ENCODE data around the gene KCNJ10.

The KCNJ10 gene

DNA sequence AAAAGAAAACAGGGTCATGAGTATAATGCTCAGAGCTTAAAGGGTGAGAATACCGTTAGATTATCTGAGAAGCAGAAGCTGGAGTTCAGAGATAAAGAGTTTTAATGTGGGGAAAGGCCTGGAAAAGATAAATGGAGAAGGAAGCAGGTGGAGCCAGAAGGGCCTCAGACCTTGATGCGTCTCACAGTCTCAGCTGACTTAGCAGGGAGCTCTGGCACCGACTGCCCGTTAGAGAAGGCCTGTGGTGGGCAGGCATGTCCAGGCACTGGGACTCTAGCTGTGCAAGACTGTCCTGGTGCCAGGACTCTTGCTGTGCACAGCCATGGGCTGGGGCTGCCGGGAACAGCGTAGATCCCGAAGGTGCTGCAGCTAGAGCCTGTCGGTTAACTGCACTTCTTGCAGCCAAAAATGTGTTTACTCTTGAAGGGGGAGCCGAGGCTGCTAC is 112.1 kb downstream of the KCNJ10 start:
- no peak for DNase-seq (ENCODE audit: low read depth, low spot score)
- no peak overlapping the region for H3K4me3 ChIP-seq (ENCODE audit: low read length)

DNA sequence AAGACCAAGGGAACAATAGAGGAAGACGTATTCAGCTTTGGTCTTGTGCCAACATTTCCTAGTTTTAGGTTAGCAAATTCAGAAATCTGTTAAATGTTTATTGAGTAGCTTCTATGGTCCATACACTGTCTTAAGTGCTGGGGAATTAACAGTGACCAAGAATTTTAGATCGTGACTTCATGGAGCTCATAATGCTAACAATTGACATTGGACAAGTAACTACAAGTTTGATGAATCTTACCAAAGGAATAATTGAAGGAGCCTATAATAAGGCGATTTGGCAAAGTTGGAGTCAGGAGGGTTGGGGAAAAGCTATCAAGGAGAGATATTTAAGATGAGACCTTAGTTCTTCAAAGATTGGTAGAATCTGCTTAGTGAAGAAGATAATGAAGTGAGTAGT is 114.5 kb downstream of the KCNJ10 start:
- H3K4me3 ChIP-seq (ENCODE audit: low read length) = no peak overlapping the region
- no peak for DNase-seq (ENCODE audit: low read depth, low spot score)

DNA sequence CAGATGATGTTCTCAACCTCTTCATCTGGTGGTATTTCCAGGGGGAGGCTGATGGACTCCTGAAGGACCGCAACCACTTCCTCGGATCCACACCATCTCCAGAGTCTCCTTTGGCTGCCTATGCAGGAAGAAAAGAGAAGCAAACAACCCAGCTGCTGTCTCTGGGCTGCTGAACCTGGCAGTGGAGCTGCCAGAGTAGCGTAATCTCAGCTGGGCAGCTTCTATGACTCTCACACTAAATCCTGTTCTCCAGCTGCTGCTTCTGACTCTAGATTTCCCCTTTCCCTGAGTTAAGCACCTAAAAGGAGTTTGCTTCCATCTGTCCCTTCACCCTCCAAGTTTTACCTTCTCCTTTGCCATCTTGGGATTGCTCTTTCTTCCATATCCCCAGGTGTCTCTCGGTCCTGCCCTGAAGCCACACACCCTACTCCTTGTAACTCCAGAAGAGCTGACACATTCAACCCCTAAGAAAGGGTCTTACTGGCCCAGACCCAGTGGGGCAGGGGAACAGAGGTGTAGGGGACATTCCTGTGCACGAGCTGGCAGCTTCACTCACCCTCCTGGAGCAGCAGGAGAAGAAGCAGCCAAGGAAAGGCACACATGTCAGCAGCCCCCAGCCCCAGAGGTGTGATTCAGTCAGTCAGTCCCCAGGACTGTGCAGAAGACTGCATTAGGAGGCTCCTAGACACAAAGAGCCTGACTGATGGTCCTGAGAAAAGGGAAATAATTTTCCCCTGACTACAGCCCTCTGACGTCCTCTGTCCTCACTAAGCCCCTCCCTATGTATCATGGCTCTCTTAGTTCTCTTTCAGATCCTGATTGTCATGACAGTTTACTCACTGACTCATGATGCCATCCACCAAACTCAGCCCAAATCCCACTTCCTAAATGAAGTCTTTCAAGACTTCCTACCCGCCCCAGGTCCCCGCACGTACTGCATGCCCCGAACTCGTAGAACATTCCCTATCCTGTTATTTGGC is 116.1 kb downstream of the KCNJ10 start, which contains the start of gene SLAMF9:
Gene SLAMF9, minus strand, starts transcription at position 702 of the 980 bp plus-strand sequence. Its CDS starts 100 bp downstream, at position 602.
- H3K4me3 ChIP-seq (ENCODE audit: low read length) = no peak within 1 kb of the TSS
- DNase-seq (ENCODE audit: low read depth, low spot score) = no peak

DNA sequence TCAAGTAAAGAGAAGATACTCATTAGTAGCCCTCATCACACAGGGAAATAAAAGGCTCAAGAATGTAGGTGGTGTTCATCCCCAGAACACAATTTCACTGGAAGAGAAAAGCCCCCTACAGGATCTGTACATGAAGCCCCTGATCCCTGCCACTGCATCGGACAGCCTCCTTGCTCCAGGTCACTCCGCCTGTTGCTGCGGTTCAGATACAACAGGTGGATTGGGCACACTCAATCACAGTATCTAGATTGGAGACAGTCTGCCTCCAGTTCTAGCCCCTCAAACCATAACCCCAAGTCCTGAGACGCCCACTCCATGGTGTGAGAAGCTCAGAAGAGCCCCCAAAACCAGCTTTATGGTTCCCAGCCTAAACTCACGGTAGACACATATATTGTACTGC is 117.0 kb downstream of the KCNJ10 start:
- H3K4me3 ChIP-seq (ENCODE audit: low read length) = no peak overlapping the region
- DNase-seq (ENCODE audit: low read depth, low spot score) = no peak

DNA sequence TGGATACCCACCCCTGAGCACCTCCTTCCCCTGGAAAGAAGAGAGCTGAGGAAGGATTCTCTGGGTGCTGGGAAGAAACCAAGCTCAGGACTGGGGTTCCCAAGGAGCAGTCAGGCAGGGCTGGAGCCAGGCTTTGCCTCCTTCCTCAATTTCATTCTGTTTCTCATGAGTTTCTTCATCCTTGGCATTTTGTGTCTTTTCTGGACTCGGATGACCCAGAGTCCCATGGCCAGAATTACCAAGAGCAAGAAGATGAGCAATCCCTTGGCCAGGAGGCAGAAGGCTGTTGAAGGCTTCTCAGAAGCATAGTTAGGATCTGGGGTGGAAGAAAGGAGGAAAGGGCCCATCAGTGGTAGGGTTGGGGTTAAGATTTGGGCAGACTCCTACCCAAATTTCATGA is 118.4 kb downstream of the KCNJ10 start:
- H3K4me3 ChIP-seq (ENCODE audit: low read length) = no peak overlapping the region
- DNase-seq (ENCODE audit: low read depth, low spot score) = no peak

DNA sequence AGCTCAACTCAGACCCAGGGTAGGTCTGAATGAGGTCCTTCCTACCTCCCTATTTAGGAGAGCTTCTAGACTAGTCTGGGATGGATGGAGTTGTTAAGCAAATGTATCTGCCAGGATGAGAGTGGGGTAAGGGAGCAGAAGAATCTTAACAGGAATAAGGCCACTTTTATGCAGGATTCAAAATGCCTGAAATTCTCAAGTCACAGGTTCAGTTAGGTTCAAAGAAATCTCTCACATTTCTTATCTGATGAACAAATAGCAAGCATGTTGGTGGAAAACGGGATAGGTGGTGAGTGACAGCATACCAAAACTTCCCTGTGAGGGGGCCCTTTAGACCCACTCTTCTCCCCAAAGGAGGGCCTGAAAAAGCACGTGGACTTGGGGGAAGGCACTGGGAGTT is 118.9 kb downstream of the KCNJ10 start:
- H3K4me3 ChIP-seq (ENCODE audit: low read length) = no peak overlapping the region
- no peak for DNase-seq (ENCODE audit: low read depth, low spot score)

DNA sequence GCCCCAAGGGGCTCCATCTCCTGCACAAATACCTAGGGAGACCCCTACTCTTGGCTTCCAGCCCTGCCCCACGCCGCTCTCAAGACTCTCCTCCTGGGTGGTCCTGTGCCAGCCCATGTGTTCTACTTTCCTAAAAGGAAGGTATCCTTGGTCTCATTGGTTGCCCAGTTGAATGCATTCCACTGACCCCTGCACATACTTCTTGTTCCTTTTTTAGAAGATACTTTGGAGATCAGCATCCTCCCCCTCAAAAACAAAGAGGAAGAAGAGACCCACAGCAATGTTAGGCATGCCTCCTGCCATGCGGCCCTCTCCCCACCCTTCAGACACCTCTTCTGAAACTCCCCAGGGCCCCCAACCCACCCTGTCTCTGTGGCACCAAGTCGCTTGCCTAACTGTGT is 120.0 kb downstream of the KCNJ10 start:
- no peak for DNase-seq (ENCODE audit: low read depth, low spot score)

DNA sequence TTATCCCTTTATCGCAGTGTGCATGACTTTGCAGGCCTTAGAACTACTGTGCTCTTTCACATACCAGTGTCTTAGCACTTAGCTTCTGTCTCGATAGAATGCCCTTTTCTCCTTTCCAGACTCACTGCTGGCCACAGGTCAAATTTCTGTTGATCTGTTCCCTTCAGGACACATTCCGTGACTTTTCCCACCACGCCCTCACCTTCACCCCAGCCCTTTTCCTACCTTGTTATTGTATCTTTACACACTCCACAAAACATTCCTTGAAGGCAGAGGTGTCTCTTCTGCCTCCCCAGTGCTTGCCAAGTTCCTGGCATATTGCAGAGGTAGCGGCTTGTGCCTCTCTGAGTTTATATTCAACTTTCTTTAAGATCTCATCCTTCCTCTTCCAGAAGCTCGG is 120.8 kb downstream of the KCNJ10 start:
- DNase-seq (ENCODE audit: low read depth, low spot score) = no peak
- H3K4me3 ChIP-seq (ENCODE audit: low read length) = no peak overlapping the region

More for the DNA sequence above, 120.0 kb downstream of the KCNJ10 start:
- H3K4me3 ChIP-seq (ENCODE audit: low read length) = no peak overlapping the region

All from Jurkat, Clone E6-1 (cell line).